Gastrocnemius medialis (tissue), 4 donors: Measurements from ENCODE around the gene ZNF232. TPM values are rescaled to one million over a fixed set of nuclear protein-coding genes. Genes with fewer than 3 reads are reported as not detected.

ENCODE experiments used
- ATAC-seq, 2 donors: fragments of 150-250 bp; one replicate each; pipeline ENCODE4 v1.9.1; 2016
- DNase-seq, 2 donors: peaks; one replicate each; pipeline ENCODE4 v3.0.0-alpha.2; 2019
- H3K27ac ChIP-seq, 4 donors: fragments of 200-600 bp; sonication (generic); 1 replicate in 1 of 4; 2 replicates in 3 of 4; pipeline ENCODE4 v1.5.1; 2016 to 2018; ENCODE audit warnings: mild to moderate bottlenecking in 2 of 4, moderate library complexity in 1 of 4
- H3K27me3 ChIP-seq, 3 donors: fragments of 200-600 bp; sonication (generic) in 2 of 3; 1 replicate in 1 of 3; 2 replicates in 2 of 3; pipeline versions ENCODE4 v1.5.1 to v1.6.0; 2016 to 2019; ENCODE audit warnings: mild to moderate bottlenecking in 1 of 3, moderate library complexity in 1 of 3
- H3K36me3 ChIP-seq, 2 donors: fragments of 200-600 bp; sonication (generic) in 1 of 2; one replicate each; pipeline ENCODE4 v1.5.1; 2017 to 2018
- H3K4me1 ChIP-seq, 2 donors: fragments of 200-600 bp; sonication (generic) in 1 of 2; one replicate each; pipeline ENCODE4 v1.5.1; 2016 to 2017; ENCODE audit warnings: mild to moderate bottlenecking in 2 of 2
- H3K4me3 ChIP-seq, 4 donors: fragments of 200-600 bp; sonication (generic) in 3 of 4; 1 replicate in 1 of 4; 2 replicates in 3 of 4; pipeline ENCODE4 v1.5.1; 2016 to 2019; ENCODE audit warnings: mild to moderate bottlenecking in 2 of 4
- H3K9me3 ChIP-seq, 3 donors: fragments of 200-600 bp; sonication (generic) in 2 of 3; 1 replicate in 1 of 3; 2 replicates in 2 of 3; pipeline ENCODE4 v1.5.1; 2016 to 2019
- POLR2A ChIP-seq, 2 donors: fragments of 450-650 bp; IDR thresholded peaks; one replicate each; pipeline ENCODE4 v1.6.1; 2017; ENCODE audit warnings: antibody characterized with exemption in 2 of 2, mild to moderate bottlenecking in 2 of 2, moderate library complexity in 2 of 2
- in situ Hi-C, 4 donors: fragments of 200-750 bp; cut with MboI; loops; one replicate each; pipeline versions ENCODE4 v1.15.0 to v1.8.0; 2017; ENCODE audit warnings: low sequenced_read_pairs in 4 of 4
- intact Hi-C: fragments of 100-400 bp; cut with DNase I; formaldehyde crosslinking; loops from one replicate; pipeline ENCODE4 v1.15.1; 2023; ENCODE audit warnings: low total_unique reads
- total RNA-seq, 4 donors: library from RNA; depleted of rRNA; stranded (reverse); fragments of >200 nt; gene quantifications; one replicate each; pipeline versions ENCODE4 v1.1.0 to v1.2.3, GENCODE V29; 2016
- TF ChIP-seq, protein P1 (sequence below), 5 experiments: fragments of 450-650 bp in 3 of 5; fragments of 200-600 bp in 2 of 5; sonication (generic) in 2 of 5; IDR thresholded peaks in 4 of 5; conservative IDR thresholded peaks in 1 of 5; 1 replicate in 4 of 5; 2 replicates in 1 of 5; pipeline ENCODE4 v1.5.1; 2016 to 2019; ENCODE audit warnings: antibody characterized with exemption in 5 of 5, mild to moderate bottlenecking in 3 of 5, moderate library complexity in 3 of 5

The ZNF232 gene
- total RNA-seq, 4 donors from 2014 or later = 5.8 to 13.5 (median 7.7) TPM

DNA sequence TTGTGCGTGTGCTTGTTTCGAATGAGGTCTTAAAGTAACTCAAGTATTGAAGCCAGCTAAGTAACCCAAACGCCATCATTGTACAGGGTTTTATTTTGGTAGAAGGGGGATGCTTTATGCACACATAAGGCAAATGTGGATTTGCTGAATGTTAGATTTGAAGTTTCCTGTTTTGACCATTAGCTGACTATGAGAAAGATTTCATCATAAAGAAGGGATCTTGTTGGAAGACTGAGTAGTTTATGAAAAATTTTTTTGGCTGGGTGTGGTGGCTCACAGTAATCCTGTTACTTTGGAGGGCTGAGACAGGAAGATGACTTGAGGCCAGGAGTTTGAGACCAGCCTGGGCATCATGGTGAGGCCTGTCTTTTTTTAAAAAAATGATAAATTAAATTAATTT is 43.4 kb downstream of the ZNF232 start:
- H3K27ac ChIP-seq = no peak overlapping the region
- no peak for ATAC-seq
- H3K36me3 ChIP-seq = no peaks in the 10 kb centered on the region
- TF ChIP-seq, protein P1, sequence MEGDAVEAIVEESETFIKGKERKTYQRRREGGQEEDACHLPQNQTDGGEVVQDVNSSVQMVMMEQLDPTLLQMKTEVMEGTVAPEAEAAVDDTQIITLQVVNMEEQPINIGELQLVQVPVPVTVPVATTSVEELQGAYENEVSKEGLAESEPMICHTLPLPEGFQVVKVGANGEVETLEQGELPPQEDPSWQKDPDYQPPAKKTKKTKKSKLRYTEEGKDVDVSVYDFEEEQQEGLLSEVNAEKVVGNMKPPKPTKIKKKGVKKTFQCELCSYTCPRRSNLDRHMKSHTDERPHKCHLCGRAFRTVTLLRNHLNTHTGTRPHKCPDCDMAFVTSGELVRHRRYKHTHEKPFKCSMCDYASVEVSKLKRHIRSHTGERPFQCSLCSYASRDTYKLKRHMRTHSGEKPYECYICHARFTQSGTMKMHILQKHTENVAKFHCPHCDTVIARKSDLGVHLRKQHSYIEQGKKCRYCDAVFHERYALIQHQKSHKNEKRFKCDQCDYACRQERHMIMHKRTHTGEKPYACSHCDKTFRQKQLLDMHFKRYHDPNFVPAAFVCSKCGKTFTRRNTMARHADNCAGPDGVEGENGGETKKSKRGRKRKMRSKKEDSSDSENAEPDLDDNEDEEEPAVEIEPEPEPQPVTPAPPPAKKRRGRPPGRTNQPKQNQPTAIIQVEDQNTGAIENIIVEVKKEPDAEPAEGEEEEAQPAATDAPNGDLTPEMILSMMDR (IDR thresholded peaks at IDR 0.05 in 4 of 5, conservative IDR thresholded peaks at IDR 0.05 in 1 of 5) = no peak
- TF ChIP-seq POLR2A (IDR thresholded peaks at IDR 0.05) = no peak
- no peaks in the 10 kb centered on the region for H3K4me1 ChIP-seq
- no peaks in the 10 kb centered on the region for H3K27me3 ChIP-seq
- no peak overlapping the region for H3K4me3 ChIP-seq
- in situ Hi-C loops = loop anchor here in 3 of 4 donors (10.0 kb wide), 2 partner anchors 83 to 153 kb away; partner anchors contain the start of gene CAMTA2 (in 1 of the 3)
- intact Hi-C loops = no loop called here
- no peaks in the 10 kb centered on the region for H3K9me3 ChIP-seq
- DNase-seq = no peak

DNA sequence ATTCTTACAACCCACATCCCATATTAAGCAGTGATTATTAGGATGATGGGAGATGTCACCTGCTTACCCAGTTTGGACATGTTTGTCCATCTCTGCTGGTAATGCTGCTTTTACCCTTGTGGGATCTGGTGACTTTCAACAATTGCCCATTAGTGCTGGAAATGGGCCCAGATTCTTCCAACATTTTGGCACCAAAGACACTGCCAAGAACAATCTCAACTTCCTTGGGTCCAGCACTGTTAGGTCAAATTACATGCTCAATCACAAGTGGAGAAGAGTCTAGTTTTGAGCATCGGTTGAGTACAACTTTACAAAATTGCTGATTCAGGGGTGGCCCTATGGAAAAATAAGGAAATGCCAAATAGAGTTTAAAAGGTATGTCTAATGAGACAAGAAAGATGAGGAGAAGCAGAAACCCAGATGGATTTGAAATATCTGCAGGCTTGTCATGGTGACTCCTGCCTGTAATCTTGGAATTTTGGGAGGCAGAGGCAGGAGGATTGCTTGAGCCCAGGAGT is 46.4 kb downstream of the ZNF232 start:
- no peak for DNase-seq
- Histone ChIP-seq H3K4me1 (no peaks in the 10 kb centered on the region), H3K4me3 (no peak overlapping the region), H3K27ac (no peak overlapping the region), H3K36me3 (no peaks in the 10 kb centered on the region), H3K27me3 (no peaks in the 10 kb centered on the region), H3K9me3 (no peaks in the 10 kb centered on the region)
- intact Hi-C loops = no loop called here
- no peak for ATAC-seq
- no peak for TF ChIP-seq POLR2A (IDR thresholded peaks at IDR 0.05)
- TF ChIP-seq, protein P1 (IDR thresholded peaks at IDR 0.05 in 4 of 5, conservative IDR thresholded peaks at IDR 0.05 in 1 of 5) = no peak
- in situ Hi-C loops = loop anchor here in 3 of 4 donors (10.0 kb wide), 2 partner anchors 80 to 150 kb away; partner anchors contain the start of gene CAMTA2 (in 1 of the 3)

Other genes starting within 250 kb of the ZNF232 start
- gene C17orf107, start 212.3 kb downstream of the ZNF232 start, total RNA-seq = under 1 TPM in 2 of 4 donors, not detected in 2; 0.10 to 0.33 TPM
- 1 to 10 TPM in 1 of 4 donors, under 1 TPM in 2, not detected in 1; 0.33 to 1.9 (median 0.52) TPM for gene CHRNE, start 208.8 kb downstream of the ZNF232 start, total RNA-seq
- gene GP1BA, start 179.6 kb downstream of the ZNF232 start, total RNA-seq = not detected
- 100 to 1,000 TPM in 2 of 4 donors, 10 to 100 TPM in 2; 52.6 to 106 (median 81.7) TPM for gene SLC25A11, start 171.8 kb downstream of the ZNF232 start, total RNA-seq
- 10 to 100 TPM; 51.2 to 99.5 (median 75.2) TPM for gene RNF167, start 171.6 kb downstream of the ZNF232 start, total RNA-seq
- 100 to 1,000 TPM; 304 to 750 (median 599) TPM for gene PFN1, start 163.3 kb downstream of the ZNF232 start, total RNA-seq
- 1,000 to 10,000 TPM; 1,434 to 5,473 (median 3,204) TPM for gene ENO3, start 160.8 kb downstream of the ZNF232 start, total RNA-seq
- gene SPAG7, start 144.1 kb downstream of the ZNF232 start, total RNA-seq = 100 to 1,000 TPM in 1 of 4 donors, 10 to 100 TPM in 3; 78.6 to 114 (median 91.0) TPM
- gene CAMTA2, start 124.2 kb downstream of the ZNF232 start, total RNA-seq = 10 to 100 TPM; 19.1 to 46.4 (median 36.4) TPM
- 1 to 10 TPM; 1.9 to 5.7 (median 4.3) TPM for gene INCA1, start 114.4 kb downstream of the ZNF232 start, total RNA-seq
- 100 to 1,000 TPM; 327 to 543 (median 393) TPM for gene KIF1C, start 113.9 kb downstream of the ZNF232 start, total RNA-seq
- not detected for gene SLC52A1, start 76.5 kb downstream of the ZNF232 start, total RNA-seq
- 10 to 100 TPM in 1 of 4 donors, 1 to 10 TPM in 3; 6.1 to 11.4 (median 7.6) TPM for gene ZFP3, start 33.4 kb downstream of the ZNF232 start, total RNA-seq
- under 1 TPM; 0.26 to 0.97 (median 0.63) TPM for gene USP6, start 4.2 kb upstream of the ZNF232 start, total RNA-seq
- gene ZNF594, start 80.0 kb upstream of the ZNF232 start, total RNA-seq = 1 to 10 TPM; 1.1 to 6.7 (median 2.9) TPM
- gene SCIMP, start 123.0 kb upstream of the ZNF232 start, total RNA-seq = 1 to 10 TPM in 1 of 4 donors, under 1 TPM in 3; 0.27 to 1.8 (median 0.37) TPM
- 10 to 100 TPM; 55.4 to 94.8 (median 87.2) TPM for gene RABEP1, start 170.4 kb upstream of the ZNF232 start, total RNA-seq